ENCODE measurements around the gene C16orf92.
"Not testable (repeated sequence)": the region's sequence is repeated elsewhere in the genome, so short reads cannot be mapped to it uniquely, and the experiment has no call there.

The C16orf92 gene

DNA sequence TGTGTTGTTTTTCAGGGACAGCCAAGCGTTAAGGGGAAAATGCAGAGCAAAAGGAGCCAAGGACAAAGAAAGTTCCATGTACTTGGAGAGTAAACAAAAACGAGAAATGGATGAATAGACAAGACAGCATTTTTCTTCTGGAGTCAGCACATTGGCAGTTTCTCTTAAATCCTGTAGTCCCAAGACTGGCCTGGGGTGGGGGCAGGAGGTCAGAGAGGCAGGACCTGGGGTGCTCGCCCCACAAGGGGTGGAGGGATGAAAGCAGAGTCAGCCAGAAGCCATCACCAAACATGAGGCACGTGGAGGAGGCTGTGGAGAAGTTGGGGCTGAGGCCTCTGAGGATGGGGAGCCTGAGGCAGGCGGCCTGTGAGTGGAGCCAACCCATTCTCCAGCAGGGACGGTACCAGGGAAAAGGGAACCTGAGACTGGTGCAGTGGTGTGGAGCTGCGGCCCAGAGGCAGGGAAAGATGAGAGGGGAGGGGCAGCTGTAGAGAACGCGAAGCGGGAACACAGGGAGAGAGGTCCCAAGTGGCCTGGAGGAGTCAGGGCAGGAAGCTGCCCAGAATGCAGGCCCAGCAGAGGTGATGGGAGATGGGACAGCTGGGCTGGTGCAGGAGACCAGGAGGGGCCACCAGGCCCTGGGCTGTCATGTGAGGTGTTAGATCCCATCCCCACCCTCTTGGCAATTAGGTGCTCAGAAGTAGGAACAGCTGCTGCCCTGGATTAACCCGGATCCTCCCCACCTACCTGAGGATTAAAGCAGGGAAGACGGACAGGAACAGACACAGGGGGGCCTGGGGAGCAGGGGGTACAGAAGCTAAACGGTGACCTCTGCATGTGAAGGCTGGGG is 4.8 kb downstream of the C16orf92 start:
- no peak for DNase-seq

- no peak for DNase-seq
These were observed 5.6 kb downstream of the C16orf92 start for GRCh38 chr16:30028438-30029076.

- peak; percentile 17 for DNase-seq
These were observed 7.2 kb downstream of the C16orf92 start for GRCh38 chr16:30030011-30030685.

GRCh38 chr16:30030841-30031413 is 7.9 kb downstream of the C16orf92 start, which contains the start of gene TLCD3B:
TSS of gene TLCD3B (minus strand) at chr16:30031271. CDS start at chr16:30030527, 744 bp downstream.
- peak; percentile 37 for DNase-seq

DNA sequence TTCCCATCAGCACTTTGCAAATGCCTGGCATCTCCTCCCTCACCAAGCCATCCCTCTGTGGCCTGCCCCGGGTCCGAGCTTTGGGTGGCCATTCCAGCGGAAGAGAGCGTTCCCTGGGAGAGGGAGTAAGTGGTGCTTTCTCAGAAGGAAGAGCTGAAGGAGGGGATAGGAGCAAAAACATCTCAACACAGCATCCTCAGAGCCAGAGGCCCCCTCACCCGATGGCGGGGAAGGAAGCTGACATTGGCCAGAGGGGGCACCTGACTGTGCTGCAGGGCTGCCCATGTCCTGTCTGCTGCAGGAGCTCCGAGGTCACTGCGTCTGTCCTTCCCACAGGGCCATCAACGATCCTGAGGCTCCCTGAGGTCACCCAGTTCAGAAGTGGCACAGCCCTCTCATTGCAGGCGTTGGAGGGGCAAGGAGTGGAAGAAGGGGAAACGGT is 8.5 kb downstream of the C16orf92 start:
- no peak for DNase-seq

GRCh38 chr16:30032083-30032819 is 9.3 kb downstream of the C16orf92 start:
- DNase-seq, result peak; percentile 82

DNA sequence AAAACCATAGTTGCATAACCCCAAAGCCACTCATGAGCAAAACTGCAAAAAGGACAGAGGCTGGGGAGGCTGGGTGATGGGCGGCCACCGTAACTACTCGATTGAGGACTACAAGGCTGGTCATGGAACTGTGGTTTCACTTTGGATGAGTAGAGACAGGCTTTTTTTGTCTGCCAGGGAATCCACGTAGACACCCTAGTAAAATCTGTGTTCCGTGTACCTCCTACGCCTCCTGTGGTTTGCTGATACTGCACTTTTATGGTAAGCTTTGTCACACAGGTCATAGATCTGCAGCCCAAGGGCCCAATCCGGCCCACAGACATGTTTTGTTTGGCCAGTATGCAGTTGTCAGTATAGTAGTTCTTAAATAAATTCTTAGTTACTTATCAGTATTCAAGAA is 10.3 kb downstream of the C16orf92 start:
- no peak for DNase-seq

DNA sequence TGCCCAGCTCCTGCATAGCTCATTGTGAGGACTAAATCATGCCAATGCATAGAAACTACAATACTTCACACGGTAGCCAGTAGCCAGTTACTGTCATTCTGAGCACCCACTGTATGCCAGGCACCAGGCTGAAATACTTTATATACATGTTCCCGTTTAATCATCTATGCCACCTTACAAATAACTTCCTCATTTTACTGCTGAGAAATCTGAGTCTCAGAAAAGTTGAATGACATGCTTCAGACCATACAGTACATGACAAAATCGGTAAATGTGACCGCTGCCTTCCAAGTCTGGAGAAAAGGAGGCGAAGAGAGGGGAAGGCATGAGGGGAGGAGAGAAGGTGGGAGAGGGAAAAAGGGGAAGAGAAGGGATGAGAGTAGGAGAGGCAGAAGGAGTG is 17.2 kb downstream of the C16orf92 start:
- no peak for DNase-seq

DNA sequence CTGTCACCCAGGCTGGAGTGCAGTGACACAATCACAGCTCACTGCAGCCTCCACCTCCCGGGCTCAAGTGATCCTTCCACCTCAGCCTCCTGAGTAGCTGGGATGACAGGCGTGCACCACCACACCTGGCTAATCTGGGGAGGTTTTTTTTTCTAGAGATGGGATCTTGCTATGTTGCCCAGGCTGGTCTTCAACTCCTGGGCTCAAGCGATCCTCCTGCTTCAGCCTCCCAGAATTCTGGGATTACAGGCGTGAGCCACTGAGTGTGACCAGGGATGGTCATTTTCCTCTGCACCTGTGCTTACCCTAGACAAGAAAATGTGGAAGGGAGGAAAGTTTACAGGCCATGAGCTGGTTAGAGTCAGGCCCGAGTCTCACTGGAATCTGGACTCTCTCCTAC is 17.7 kb downstream of the C16orf92 start:
- DNase-seq, result not testable (repeated sequence)

DNA sequence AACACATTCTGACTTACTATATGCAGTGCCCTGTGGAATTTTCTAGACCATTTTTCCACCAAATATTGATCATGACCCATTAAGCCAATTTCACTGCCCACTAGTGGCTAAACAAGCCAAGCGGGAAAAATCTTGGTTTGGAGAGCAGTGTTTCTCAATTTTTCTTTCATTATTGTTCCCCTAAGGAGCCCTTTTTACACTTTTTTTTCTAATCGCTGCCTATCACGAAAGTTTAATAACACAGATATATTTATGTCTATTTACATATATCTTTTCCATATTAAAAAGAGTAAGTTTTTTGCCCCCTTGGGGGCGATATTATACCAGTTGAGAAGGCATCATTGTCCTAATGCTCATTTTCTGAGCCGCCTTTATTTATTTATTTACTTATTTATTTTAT is 18.8 kb downstream of the C16orf92 start:
- no peak for DNase-seq

DNA sequence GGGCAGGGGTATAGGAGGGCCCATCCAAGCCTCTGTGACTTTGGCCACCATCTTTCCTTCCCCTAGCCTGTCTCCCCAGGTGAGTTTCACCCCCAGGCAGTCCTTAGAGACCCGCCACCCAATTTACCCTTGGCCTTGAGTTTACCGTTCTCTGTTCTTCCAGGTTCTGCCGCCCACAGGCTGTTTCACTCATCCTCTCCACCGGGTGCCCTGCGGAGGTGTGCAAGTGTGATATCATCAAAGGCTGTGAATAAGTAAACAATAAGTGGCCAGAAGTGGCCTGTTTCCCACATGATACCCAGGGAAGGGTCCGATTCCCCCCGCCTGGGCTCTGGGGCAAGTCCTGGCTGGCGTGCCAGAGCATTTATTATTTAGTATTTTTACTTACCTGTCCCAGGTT is 23.2 kb downstream of the C16orf92 start:
- DNase-seq, result no peak

DNA sequence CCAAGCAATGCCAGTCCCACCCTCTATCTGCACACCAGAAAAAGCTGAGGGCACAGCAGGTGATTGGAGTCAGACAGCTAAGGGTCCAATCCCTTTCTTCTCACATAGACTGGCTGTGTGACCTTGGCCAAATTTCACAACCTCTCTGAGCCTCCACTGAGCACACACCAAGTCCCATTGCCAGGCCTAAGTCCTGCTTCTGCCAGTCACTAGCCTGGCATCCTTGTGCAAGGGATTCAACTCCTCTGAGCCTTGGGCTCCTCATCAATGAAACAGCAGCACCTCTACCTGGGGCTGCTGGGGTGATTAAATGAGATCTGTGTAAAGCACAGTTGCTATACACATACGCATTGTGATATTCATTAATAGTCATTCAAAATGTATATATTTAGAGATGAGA is 23.6 kb downstream of the C16orf92 start:
- no peak for DNase-seq

DNA sequence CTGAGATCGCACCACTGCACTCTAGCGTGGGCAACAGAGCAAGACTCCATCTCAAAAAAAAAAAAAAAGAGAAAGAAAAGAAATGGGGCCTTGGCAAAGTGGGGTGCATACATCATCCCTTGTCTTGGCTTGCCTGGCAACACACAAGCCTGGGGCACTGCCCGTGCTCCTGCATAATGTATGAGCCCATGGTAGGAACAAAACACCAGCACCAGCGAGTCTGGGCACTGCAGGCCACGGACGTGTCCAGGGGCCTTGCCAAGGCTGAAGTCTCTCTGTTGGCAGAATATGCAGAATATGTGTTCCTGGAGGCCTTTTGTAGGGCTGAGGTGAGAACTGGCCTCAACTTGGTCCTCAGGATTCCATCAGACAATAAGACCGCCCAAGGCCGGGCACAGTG is 26.9 kb downstream of the C16orf92 start:
- no peak for DNase-seq

DNA sequence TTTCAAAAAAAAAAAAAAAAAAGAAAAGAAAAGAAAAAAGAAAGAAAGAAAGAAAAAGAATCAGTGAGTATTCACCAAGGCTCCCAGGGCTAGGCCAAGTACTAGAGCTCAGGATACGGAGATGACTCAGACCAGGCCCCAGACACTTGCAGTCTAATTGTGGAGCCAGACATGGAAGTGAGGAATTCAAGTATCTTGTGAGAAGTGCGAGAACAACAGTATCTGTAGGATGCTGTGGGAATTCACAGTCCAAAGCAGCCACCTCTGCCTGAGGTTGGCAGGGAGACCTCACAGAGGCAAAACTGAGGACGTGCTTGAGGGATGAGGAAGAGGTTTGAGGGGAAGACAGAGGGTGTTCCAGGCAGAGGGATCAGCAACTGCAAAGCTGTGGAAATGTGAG is 28.5 kb downstream of the C16orf92 start:
- DNase-seq, result no peak

GRCh38 chr16:30052671-30053372 is 29.8 kb downstream of the C16orf92 start:
- DNase-seq, result peak; percentile 83

- DNase-seq, result no peak
These were observed 30.5 kb downstream of the C16orf92 start for GRCh38 chr16:30053376-30054015.

- DNase-seq, result no peak
These were observed 31.5 kb downstream of the C16orf92 start for GRCh38 chr16:30054451-30054850.

DNA sequence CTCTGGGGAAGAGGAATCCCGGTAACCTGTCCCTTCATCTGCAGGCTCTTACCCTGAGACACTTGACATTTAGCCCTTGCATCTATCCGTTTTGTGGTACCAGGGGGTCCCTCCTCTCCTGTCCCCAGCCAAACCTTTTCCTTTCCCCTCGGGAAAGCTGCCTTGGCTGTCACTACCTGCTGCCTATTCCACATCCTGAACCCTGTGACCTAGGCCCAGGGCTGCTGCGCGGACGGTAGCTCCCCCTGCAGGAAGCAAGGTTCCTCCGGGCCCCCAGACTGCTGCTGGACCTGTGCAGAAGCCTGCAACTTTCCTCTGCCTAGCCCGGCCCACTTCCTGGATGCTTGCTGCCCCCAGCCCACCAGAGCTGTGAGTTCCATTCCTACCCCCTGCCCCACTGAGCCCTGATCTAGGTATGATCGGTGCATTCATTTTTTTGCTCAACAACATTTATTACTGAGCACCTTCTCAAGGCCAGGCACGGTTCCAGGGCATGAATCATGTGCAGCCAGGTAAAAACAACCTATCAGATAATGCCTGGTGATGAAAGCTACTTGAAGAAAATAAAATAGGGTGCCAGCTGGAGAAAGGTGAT is 32.1 kb downstream of the C16orf92 start:
- DNase-seq, result peak; percentile 19

DNA sequence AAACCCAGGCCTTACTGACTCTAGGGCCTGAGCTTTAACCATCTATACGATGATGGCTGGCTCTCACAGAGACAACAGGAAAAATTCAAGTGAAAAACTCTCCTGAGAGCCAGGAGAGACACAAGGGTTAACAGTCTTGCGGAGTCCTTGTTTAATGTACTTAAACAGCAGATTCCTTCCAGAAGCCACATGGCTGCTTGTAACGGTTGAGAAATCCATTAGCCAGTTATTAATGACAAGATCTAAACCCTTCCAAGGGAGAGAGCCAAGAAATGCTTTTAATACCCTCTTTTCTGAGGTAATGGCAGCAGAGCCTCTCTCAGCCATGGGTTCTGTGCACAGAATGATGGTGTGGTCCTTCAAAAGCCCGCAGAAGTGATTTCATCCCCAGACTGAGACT is 37.3 kb downstream of the C16orf92 start:
- DNase-seq, result no peak

- no peak for DNase-seq
These were observed 38.0 kb downstream of the C16orf92 start for GRCh38 chr16:30060836-30061554.
